DMS114 treated with DMSO at 0.1 percent for 48 hours (cell line): ENCODE results near the gene TTC34.

Experiments
- DNase-seq: peaks from one replicate; lab custom pipeline; 2025; ENCODE audit not compliant: unreplicated experiment; lab: John Stamatoyannopoulos, UW

The TTC34 gene

GRCh38 chr1:2593251-2593878 lies 208.1 kb downstream of the TTC34 start:
- DNase-seq = no peak

- DNase-seq = no peak
Observed at GRCh38 chr1:2592672-2593071, 208.8 kb downstream of the TTC34 start.

DNA sequence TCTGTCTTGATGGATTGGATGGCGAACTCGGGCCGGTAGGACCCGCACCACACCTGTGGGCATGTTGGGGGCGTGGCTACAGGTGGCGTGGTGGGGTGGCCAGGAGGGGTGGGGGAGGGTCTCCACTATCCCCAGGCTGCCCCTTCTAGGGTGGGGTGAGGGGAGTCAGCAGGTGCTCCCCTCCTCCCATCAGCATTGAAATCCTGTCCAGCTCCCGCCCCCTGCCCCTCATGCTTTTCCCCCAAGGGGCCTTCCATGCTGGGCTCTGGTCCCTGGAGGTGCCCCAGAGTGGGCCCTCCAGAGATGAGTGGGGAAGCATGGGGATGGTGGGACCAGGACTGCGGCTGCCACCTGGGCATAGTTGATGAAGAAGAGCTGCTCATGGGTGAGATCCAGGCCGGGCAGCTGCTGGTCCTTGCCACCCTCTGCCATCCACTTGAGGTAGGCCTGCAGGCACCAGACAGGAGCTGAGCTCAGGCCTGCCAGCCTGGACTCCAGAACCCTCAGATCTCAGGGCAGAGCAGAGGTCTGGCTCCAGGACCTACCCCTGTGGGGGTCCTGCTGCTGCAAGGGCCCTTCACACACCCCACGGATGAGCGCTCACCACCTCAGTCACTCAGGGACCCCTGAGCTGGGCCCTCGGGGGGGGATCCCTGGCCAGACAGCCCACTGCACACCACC lies 209.8 kb downstream of the TTC34 start:
- no peak for DNase-seq

DNA sequence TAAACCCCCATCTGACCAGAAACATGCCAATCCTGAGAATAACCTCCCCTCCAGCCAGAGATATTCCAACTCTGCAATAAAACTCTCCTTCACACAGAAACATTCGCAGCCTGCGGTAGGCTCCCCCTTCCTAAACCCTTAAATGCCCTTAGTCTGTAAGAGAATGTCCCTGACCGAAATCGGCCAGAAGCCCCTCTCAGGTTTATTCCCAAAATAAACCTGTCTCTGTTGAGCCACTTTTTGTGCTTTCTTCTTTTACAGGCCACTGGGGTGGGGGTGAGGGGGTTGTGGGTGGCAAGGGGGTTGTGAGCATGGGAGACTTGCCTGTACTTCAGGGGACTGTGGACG lies 210.3 kb downstream of the TTC34 start:
- no peak for DNase-seq

DNA sequence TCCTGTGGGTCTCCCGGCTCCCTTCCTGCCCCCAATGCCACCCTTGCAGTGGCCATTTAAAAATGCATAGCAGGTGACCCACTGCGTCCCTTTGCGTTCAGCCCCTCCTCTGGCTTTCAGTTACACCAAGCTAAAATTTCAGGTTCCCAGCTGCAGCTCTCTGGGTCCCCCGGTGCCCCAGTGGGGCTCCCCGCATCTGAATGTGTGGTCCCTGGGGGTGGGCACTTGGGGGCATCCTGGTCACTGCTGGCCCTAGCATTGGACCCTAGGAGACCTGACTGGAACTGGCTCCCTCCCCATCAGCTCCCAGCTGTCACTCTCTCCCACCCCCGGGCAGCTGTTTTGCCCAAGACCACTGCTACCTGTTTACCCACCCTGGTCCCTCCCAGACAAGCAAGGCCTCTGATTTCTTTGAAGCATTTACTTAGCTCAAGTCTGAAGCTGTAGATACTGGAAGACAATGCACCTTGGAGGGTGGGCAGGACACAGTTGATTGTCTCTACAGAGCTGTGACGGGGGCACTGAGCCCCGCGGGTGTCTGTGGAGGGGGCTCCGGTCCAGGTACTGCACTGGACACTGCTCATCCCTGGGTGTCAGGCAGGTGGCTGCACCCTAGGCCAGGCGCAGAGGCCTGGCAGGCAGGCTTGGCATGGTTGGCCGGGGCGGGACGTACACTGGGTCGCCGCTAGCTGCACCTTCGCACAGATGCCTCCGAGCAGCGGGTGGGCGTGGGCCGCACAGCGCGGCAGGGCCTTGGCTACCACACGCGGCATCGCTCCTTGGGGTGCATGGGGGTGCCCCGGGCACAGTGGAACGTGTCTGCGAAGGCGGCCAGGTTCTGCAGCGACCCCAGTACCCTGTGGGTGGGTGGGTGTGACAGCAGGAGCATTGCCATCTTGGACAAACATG lies 211.0 kb downstream of the TTC34 start:
- no peak for DNase-seq

DNA sequence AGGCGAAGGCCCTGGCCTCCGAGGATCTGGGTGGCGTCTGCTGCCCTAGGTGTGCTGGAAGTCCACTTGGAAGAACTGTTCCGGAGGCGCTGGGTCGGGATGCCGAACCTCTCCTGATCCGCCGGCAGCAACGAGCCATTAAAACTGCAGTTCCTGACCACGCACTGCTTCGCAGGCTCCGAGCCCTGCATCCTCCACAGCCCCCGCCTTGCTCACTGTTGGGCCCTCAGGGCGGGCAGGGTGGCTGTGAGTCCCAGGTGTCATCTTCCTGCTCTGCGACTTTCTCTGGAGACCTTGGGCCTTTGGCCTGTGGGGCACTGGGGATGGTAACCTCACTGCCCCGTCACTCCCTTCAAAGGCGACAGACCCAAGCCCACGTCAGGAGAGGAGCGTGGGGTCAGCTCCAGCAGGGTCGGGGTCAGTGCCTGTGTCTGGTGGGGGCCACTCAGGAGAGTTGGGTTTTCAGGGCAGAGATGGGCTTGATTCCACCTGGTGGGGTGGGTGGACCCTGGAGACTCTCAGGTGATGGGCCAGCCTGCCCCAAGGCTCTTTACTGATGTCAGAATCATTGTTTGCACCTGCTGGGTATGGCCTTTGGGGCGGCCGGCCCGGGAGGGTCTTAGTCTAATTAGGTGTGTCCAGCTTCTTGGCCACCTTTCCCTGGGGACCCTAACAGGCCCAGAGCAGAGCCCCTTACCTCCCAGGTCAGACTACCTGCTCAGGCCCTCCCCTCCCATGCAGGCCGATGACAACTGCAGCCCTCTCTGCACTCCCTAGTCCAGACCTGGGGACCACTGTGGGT lies 211.9 kb downstream of the TTC34 start:
- no peak for DNase-seq

- DNase-seq = no peak
Observed at GRCh38 chr1:2588661-2589430, 212.6 kb downstream of the TTC34 start.

DNA sequence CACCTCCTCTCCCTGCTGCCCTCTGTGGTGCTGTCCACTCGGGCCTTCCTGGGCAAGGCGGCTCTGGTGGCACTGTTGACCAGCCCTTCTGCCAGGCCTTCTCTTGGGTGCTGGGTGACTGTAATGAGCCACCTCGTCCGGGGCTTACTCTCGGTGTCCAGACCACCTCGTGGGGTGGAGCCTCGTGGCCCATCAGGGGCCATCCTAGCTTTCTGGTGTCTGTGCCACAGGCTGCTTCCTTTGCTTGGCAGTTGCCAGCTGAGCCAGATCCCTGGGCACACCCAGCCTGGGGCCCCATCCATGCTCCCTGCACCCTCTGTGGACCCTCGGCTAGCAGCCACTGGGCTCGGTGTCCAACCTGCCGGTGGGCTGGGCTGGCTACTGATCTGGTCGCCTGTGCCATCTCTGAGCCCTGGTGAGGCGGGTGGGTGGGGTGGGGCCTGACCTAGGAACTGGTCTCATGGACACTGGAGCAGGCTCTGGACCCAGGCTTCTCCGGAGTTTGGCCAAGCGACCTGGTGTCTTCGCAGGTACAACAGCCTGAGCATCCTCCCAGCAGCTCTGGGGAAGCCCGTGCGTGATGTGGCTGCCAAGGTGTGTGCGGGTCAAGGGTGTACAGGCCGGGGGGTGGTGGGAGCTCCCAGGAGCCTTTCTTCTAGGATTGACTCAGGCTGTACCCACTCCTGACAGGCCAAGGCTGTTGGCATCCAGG lies 213.5 kb downstream of the TTC34 start:
- DNase-seq = no peak

- no peak for DNase-seq
Observed at GRCh38 chr1:2587071-2587859, 214.2 kb downstream of the TTC34 start.

GRCh38 chr1:2586154-2587070 lies 215.1 kb downstream of the TTC34 start, which contains the start of gene PRXL2B:
PRXL2B (plus strand) TSS chr1:2586777; CDS start chr1:2586886, 109 bp downstream.
- DNase-seq = peak; percentile 90
